ENCODE measurements around the gene MALSU1. TPM values are rescaled to one million over a fixed set of nuclear protein-coding genes. Genes with fewer than 3 reads are reported as not detected.

Gene MALSU1
- total and polyA plus RNA-seq, 2 of the 13 experiments (the other 11 are each of a cell fraction or from before 2014, with no cell fraction given): 72.0 to 141 TPM

GRCh38 chr7:23298885-23299769 is at the start of gene MALSU1 (continued):
- no peak for TF ChIP-seq LBX2 (CRISPR knock-in tag; IDR thresholded peaks at IDR 0.05; ENCODE audit: borderline replicate concordance)
- no peak for TF ChIP-seq ZNF34 (CRISPR knock-in tag; IDR thresholded peaks at IDR 0.05; ENCODE audit: borderline replicate concordance)
- TF ChIP-seq AHR (CRISPR knock-in tag; IDR thresholded peaks at IDR 0.05): peak; percentile 67; the same call in 1 of the 2 replicates
- TF ChIP-seq KDM2A (CRISPR knock-in tag; IDR thresholded peaks at IDR 0.05; ENCODE audit: borderline replicate concordance, low read depth): peak; percentile 85; the same call in 1 of the 2 replicates
- no peak for TF ChIP-seq PTBP1 (IDR thresholded peaks at IDR 0.05; ENCODE audit: low read depth, low read length, poor library complexity, severe bottlenecking)
- peak; percentile 85 for TF ChIP-seq ZNF280B (CRISPR knock-in tag; IDR thresholded peaks at IDR 0.05; ENCODE audit: borderline replicate concordance)
- TF ChIP-seq ZBED4 (CRISPR knock-in tag; IDR thresholded peaks at IDR 0.05; ENCODE audit: borderline replicate concordance): no peak
- no peak for TF ChIP-seq ZFP41 (CRISPR knock-in tag; IDR thresholded peaks at IDR 0.05; ENCODE audit: borderline replicate concordance)
- no peak for TF ChIP-seq TBP (CRISPR knock-in tag; IDR thresholded peaks at IDR 0.05)
- peak; percentile 81; the same call in 1 of the 3 replicates for TF ChIP-seq MXI1 (IDR thresholded peaks at IDR 0.05; ENCODE audit: borderline replicate concordance, low read depth, low read length)
- TF ChIP-seq ATAD3A (CRISPR knock-in tag; IDR thresholded peaks at IDR 0.05): no peak
- no peak for TF ChIP-seq SCMH1 (CRISPR knock-in tag; IDR thresholded peaks at IDR 0.05; ENCODE audit: borderline replicate concordance)
- TF ChIP-seq TFDP1 (CRISPR knock-in tag; IDR thresholded peaks at IDR 0.05; ENCODE audit: borderline replicate concordance): peak; percentile 15; the same call in 1 of the 2 replicates
- no peak for TF ChIP-seq ZMAT5 (CRISPR knock-in tag; IDR thresholded peaks at IDR 0.05; ENCODE audit: borderline replicate concordance, low read depth)
- no peak for TF ChIP-seq ZNF510 (CRISPR knock-in tag; IDR thresholded peaks at IDR 0.05; ENCODE audit: low read depth)
- peak; percentile 54; the same call in 1 of the 2 replicates for TF ChIP-seq MAZ (IDR thresholded peaks at IDR 0.05; ENCODE audit: borderline replicate concordance, low read depth, low read length)
- peak; percentile 75 for TF ChIP-seq MAZ (CRISPR knock-in tag; IDR thresholded peaks at IDR 0.05; ENCODE audit: low read depth)
- no peak for TF ChIP-seq ZNF337 (CRISPR knock-in tag; IDR thresholded peaks at IDR 0.05; ENCODE audit: borderline replicate concordance, low read depth)
- peak; percentile 69; the same call in 1 of the 2 replicates for TF ChIP-seq TFDP2 (CRISPR knock-in tag; IDR thresholded peaks at IDR 0.05)
